Loucy (cell line): ENCODE data around the gene SIMC1.

ENCODE experiments used
- H2AFZ ChIP-seq: fragments of 200-600 bp; sonication (generic); 2 replicates; pipeline ENCODE4 v1.6.0; 2016; ENCODE audit warnings: antibody characterized with exemption, mild to moderate bottlenecking, low read length, moderate library complexity
- H3F3A ChIP-seq: fragments of 200-600 bp; 2 replicates; pipeline ENCODE4 v1.6.0; 2016; ENCODE audit warnings: antibody characterized with exemption, low read depth, mild to moderate bottlenecking
- H3K27me3 ChIP-seq: fragments of 200-600 bp; sonication (generic); 2 replicates; pipeline ENCODE4 v1.6.1; 2014; ENCODE audit warnings: low read length, mild to moderate bottlenecking; ENCODE audit not compliant: insufficient read depth, poor library complexity, severe bottlenecking
- H3K36me3 ChIP-seq: fragments of 200-600 bp; sonication (generic); 2 replicates; pipeline ENCODE4 v1.6.1; 2016; ENCODE audit warnings: low read length; ENCODE audit not compliant: insufficient read depth
- H3K4me1 ChIP-seq: fragments of 200-600 bp; sonication (generic); 2 replicates; pipeline ENCODE4 v1.5.1; 2014; ENCODE audit warnings: low read length, mild to moderate bottlenecking; ENCODE audit not compliant: insufficient read depth, poor library complexity, severe bottlenecking
- H3K4me2 ChIP-seq: fragments of 200-600 bp; sonication (generic); 2 replicates; pipeline ENCODE4 v1.6.0; 2014; ENCODE audit warnings: antibody characterized with exemption, low read length, low read depth, mild to moderate bottlenecking; ENCODE audit not compliant: poor library complexity, severe bottlenecking
- H3K4me3 ChIP-seq: fragments of 200-600 bp; sonication (generic); 2 replicates; pipeline ENCODE4 v1.5.1; 2014; ENCODE audit warnings: low read length, mild to moderate bottlenecking, mixed read lengths; ENCODE audit not compliant: poor library complexity, severe bottlenecking
- H3K79me2 ChIP-seq: fragments of 200-600 bp; sonication (generic); 2 replicates; pipeline ENCODE4 v1.6.1; 2014; ENCODE audit warnings: low read length; ENCODE audit not compliant: insufficient read depth
- H3K9ac ChIP-seq: fragments of 200-600 bp; sonication (generic); 2 replicates; pipeline ENCODE4 v1.6.0; 2014; ENCODE audit warnings: mild to moderate bottlenecking, low read depth, low read length, moderate library complexity; ENCODE audit not compliant: poor library complexity, severe bottlenecking
- H3K9me2 ChIP-seq: fragments of 200-600 bp; sonication (generic); replicated peaks from 2 replicates; pipeline ENCODE4 v1.6.1; 2016; ENCODE audit warnings: low read depth, low read length, mixed read lengths
- H3K9me3 ChIP-seq: fragments of 200-600 bp; sonication (generic); 2 replicates; pipeline ENCODE4 v1.6.1; 2014; ENCODE audit warnings: mild to moderate bottlenecking, antibody characterized with exemption, low read length, low read depth; ENCODE audit not compliant: insufficient read depth
- H4K20me1 ChIP-seq: fragments of 200-600 bp; sonication (generic); 2 replicates; pipeline ENCODE4 v1.6.0; 2014; ENCODE audit warnings: antibody characterized with exemption, low read length, mild to moderate bottlenecking; ENCODE audit not compliant: insufficient read depth, poor library complexity, severe bottlenecking
- EZH2phosphoT487 ChIP-seq: fragments of 200-600 bp; IDR thresholded peaks from 2 replicates; pipeline ENCODE4 v1.6.1; 2018; ENCODE audit warnings: antibody characterized with exemption, mild to moderate bottlenecking, moderate library complexity, borderline replicate concordance
- TF ChIP-seq, protein P1 (sequence below): fragments of 200-600 bp; sonication (generic); conservative IDR thresholded peaks from 2 replicates; pipeline ENCODE4 v1.5.1; 2014; ENCODE audit warnings: mild to moderate bottlenecking, antibody characterized with exemption, low read length

SIMC1 gene

DNA sequence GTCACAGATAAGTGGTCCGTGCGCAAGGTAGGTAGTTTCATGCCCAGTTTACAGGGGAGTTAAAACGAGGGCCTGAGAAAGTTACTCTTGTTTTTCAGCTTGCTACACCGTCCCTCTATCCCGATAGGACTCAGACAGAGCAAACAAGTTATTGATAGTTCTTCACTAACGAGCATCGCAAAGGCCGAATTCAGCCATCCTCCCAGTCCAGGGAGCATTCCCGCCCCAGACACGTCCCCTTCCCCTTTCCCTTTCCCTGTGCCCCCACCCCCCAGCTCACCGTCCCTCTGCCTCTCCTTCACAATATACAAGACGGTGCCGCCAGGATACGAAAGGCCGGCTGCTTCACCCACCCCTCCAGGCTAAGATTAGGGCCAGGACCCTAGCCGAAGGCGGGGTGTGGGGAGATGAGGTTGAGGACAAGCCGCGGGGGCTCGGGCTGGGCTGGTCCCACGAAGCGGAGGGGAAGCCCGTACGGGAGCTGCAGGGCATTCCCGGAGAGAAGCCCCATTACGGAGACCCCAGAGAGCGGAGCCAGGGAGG, 122.7 kb downstream of the SIMC1 start:
- no peaks in the 10 kb centered on the region for H3F3A ChIP-seq
- H3K36me3 ChIP-seq: no peaks in the 10 kb centered on the region
- peaks cover 18% of the 10 kb centered on the region for H4K20me1 ChIP-seq
- no peaks in the 10 kb centered on the region for H3K9me2 ChIP-seq
- no peaks in the 10 kb centered on the region for H3K27me3 ChIP-seq
- peaks cover 12% of the 10 kb centered on the region for H3K4me1 ChIP-seq
- peak overlapping the region; percentile 79 for H3K4me2 ChIP-seq
- H3K9me3 ChIP-seq: no peaks in the 10 kb centered on the region
- H3K79me2 ChIP-seq: peaks cover 44% of the 10 kb centered on the region
- peak overlapping the region; percentile 89 for H3K9ac ChIP-seq
- no peak for TF ChIP-seq EZH2phosphoT487
- TF ChIP-seq, protein P1, sequence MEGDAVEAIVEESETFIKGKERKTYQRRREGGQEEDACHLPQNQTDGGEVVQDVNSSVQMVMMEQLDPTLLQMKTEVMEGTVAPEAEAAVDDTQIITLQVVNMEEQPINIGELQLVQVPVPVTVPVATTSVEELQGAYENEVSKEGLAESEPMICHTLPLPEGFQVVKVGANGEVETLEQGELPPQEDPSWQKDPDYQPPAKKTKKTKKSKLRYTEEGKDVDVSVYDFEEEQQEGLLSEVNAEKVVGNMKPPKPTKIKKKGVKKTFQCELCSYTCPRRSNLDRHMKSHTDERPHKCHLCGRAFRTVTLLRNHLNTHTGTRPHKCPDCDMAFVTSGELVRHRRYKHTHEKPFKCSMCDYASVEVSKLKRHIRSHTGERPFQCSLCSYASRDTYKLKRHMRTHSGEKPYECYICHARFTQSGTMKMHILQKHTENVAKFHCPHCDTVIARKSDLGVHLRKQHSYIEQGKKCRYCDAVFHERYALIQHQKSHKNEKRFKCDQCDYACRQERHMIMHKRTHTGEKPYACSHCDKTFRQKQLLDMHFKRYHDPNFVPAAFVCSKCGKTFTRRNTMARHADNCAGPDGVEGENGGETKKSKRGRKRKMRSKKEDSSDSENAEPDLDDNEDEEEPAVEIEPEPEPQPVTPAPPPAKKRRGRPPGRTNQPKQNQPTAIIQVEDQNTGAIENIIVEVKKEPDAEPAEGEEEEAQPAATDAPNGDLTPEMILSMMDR: no peak
- peak overlapping the region; percentile 69 for H2AFZ ChIP-seq
- H3K4me3 ChIP-seq: peak overlapping the region; percentile 81

DNA sequence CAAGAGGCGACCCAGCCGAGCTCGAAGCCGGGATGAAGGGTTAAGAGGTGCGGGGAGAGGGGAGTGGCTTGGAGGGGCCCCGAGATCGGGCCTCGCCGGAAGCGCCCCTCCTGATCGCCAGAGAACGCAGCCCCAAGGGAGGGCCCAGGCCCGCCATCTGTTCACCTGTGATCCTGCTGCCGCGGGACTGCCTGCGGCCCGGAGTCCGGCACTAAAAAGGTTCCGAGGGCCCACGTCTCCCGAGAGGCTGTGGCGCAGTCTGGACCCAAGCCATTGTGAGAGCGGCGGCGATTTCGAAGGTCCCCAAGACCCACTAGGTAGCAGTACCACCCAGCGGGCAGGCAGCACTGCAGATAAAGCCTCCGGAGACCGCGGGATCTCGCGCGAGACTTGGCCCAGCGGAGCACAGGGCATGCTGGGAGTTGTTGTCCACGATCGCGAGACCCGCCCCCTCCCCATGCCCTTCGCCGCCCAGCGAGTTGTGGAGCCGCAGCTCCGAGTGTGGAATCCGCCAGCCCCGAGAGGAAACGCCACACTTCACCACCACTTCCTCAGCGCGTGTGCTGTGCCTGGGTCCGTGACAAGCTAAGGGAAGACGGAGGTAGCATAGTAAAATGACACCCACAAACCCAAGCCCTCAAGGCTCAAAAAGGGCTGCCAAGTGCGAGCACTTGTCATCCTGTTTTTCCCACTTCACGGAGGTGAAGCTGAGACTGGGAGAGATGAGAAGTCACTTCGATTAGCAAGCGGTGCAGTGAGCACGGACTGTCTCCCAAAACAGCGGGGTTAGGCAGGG, 123.4 kb downstream of the SIMC1 start, which contains the start of gene KIAA1191:
KIAA1191 (minus strand) TSS at position 328 of the 796 bp plus-strand sequence. CDS start 2,256 bp downstream, outside the sequence.
- Histone ChIP-seq H3K79me2 (peaks cover 37% of the 10 kb centered on the region), H3K4me2 (peak within 1 kb of the TSS; percentile 79), H3K4me1 (peaks cover 12% of the 10 kb centered on the region), H3K9me3 (no peaks in the 10 kb centered on the region), H2AFZ (peak within 1 kb of the TSS; percentile 69), H3K4me3 (peak within 1 kb of the TSS; percentile 81), H4K20me1 (peaks cover 15% of the 10 kb centered on the region), H3K9me2 (no peaks in the 10 kb centered on the region), H3K9ac (peak within 1 kb of the TSS; percentile 89), H3K27me3 (no peaks in the 10 kb centered on the region), H3K36me3 (no peaks in the 10 kb centered on the region), H3F3A (no peaks in the 10 kb centered on the region)
- TF ChIP-seq EZH2phosphoT487: no peak
- TF ChIP-seq, protein P1: no peak

DNA sequence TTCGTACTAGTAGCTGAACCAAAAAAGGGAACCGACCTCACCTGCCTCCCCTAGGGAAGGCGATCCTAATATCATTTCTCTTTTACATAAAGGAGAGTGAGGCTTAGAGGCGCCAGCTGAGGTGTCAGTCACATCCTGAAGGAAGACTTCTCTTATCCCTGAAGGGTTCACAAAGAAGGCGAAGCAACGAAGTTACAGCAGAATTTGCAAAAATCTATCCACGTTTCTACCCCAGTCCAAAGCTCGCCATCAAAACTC, 123.9 kb downstream of the SIMC1 start:
- Histone ChIP-seq H3K4me3 (peak overlapping the region; percentile 81), H3K27me3 (no peaks in the 10 kb centered on the region), H3K9me2 (no peaks in the 10 kb centered on the region), H3K4me1 (peaks cover 12% of the 10 kb centered on the region), H3K79me2 (peaks cover 32% of the 10 kb centered on the region), H3K36me3 (no peaks in the 10 kb centered on the region), H3K9me3 (no peaks in the 10 kb centered on the region), H3F3A (no peaks in the 10 kb centered on the region), H3K4me2 (peak overlapping the region; percentile 72), H2AFZ (peak overlapping the region; percentile 57; the same call in 1 of the 2 replicates), H3K9ac (no peak overlapping the region), H4K20me1 (peaks cover 15% of the 10 kb centered on the region)
- no peak for TF ChIP-seq EZH2phosphoT487
- TF ChIP-seq, protein P1: no peak
